Mucosa of descending colon (tissue), 3 donors: ENCODE measurements around the gene CDC42BPA. TPM values are rescaled to one million over a fixed set of nuclear protein-coding genes. Genes with fewer than 3 reads are reported as not detected.
"Not testable (repeated sequence)": the region's sequence is repeated elsewhere in the genome, so short reads cannot be mapped to it uniquely, and the experiment has no call there.

ENCODE experiments used
- ATAC-seq: fragments of 200-7000 bp; cut with Tn5 transposase; one replicate; pipeline ENCODE4 v1.9.1; 2020; ENCODE audit warnings: mild to moderate bottlenecking, moderate library complexity
- DNase-seq, 3 donors: peaks; one replicate each; pipeline ENCODE4 v3.0.0-alpha.2; 2020
- H3K36me3 ChIP-seq: fragments of 200-600 bp; one replicate; pipeline ENCODE4 v1.8.0; 2021; ENCODE audit warnings: low read depth, mild to moderate bottlenecking
- H3K4me1 ChIP-seq: fragments of 200-600 bp; one replicate; pipeline ENCODE4 v1.8.0; 2021; ENCODE audit warnings: low read depth, mild to moderate bottlenecking
- H3K4me3 ChIP-seq: fragments of 200-600 bp; one replicate; pipeline ENCODE4 v1.8.0; 2021; ENCODE audit warnings: mild to moderate bottlenecking
- H3K9me3 ChIP-seq: fragments of 200-600 bp; one replicate; pipeline ENCODE4 v1.8.0; 2021; ENCODE audit warnings: mild to moderate bottlenecking
- intact Hi-C, 2 donors: fragments of 100-400 bp; cut with DNase I in 1 of 2; cut with micrococcal nuclease in 1 of 2; formaldehyde crosslinking; loops; one replicate each; pipeline versions ENCODE4 v1.11.0 to v1.11.1; 2022; cut with DNase I, micrococcal nuclease
- total RNA-seq, 3 donors: library from RNA; stranded (reverse); fragmentation: NEBNext Ultra II Directional in 2 of 3; extraction: Animal tissue kit (Norgen Biotek cat#: 25700) in 2 of 3; gene quantifications; one replicate each; pipeline versions ENCODE4 v1.2.1 to v1.2.4, GENCODE V29; 2021 to 2023
- TF ChIP-seq, protein P1 (sequence below): fragments of 200-600 bp; IDR thresholded peaks from one replicate; pipeline ENCODE4 v1.8.0; 2022; ENCODE audit warnings: antibody characterized with exemption, mild to moderate bottlenecking
- donor health status: DM: no; HTN: no; CAD: no; lungs with moderate emphysema.
- donor health status: DM: no; HTN: no; CAD: no.
- donor health status: DM: no; HTN: yes; CAD: no.

The CDC42BPA gene
- total RNA-seq, 3 donors from 2014 or later, result 32.6 to 70.7 (median 50.2) TPM

DNA sequence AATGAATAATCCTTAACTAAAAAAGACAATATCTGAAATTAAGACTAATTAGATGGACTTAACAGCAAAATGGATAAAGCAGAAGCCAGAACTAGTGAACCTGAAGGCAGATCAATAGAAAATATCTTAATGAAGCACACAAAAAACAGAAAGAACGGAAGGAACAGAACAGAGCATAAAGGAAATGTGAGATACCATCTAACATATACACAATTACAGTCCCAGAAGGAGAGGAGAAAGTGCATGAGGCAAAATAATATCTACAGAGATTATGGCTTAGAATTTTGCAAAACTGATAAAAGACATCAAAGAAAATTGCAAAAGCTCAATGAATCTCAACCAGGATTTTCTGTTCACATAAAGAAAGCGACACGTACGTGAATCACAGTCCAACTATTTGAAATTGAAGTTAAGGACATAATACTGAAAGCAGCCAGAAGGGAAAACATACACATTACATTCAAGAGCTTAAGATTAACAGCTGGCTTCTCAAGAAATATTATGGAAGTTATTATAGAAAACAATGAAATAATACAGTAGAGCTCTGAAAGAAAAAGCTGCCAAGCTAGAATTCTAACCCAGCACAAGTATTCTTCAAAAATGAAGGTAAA is 182.0 kb downstream of the CDC42BPA start:
- Histone ChIP-seq H3K4me1 (no peaks in the 10 kb centered on the region), H3K4me3 (no peak overlapping the region), H3K36me3 (no peaks in the 10 kb centered on the region), H3K9me3 (no peaks in the 10 kb centered on the region)
- ATAC-seq, result no peak
- intact Hi-C loops, result loop anchor here in 1 of 2 donors (10.0 kb wide), 1 partner anchor 308 kb away; no protein-coding TSS in a partner anchor
- no peak for DNase-seq
- TF ChIP-seq, protein P1, sequence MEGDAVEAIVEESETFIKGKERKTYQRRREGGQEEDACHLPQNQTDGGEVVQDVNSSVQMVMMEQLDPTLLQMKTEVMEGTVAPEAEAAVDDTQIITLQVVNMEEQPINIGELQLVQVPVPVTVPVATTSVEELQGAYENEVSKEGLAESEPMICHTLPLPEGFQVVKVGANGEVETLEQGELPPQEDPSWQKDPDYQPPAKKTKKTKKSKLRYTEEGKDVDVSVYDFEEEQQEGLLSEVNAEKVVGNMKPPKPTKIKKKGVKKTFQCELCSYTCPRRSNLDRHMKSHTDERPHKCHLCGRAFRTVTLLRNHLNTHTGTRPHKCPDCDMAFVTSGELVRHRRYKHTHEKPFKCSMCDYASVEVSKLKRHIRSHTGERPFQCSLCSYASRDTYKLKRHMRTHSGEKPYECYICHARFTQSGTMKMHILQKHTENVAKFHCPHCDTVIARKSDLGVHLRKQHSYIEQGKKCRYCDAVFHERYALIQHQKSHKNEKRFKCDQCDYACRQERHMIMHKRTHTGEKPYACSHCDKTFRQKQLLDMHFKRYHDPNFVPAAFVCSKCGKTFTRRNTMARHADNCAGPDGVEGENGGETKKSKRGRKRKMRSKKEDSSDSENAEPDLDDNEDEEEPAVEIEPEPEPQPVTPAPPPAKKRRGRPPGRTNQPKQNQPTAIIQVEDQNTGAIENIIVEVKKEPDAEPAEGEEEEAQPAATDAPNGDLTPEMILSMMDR, result no peak

DNA sequence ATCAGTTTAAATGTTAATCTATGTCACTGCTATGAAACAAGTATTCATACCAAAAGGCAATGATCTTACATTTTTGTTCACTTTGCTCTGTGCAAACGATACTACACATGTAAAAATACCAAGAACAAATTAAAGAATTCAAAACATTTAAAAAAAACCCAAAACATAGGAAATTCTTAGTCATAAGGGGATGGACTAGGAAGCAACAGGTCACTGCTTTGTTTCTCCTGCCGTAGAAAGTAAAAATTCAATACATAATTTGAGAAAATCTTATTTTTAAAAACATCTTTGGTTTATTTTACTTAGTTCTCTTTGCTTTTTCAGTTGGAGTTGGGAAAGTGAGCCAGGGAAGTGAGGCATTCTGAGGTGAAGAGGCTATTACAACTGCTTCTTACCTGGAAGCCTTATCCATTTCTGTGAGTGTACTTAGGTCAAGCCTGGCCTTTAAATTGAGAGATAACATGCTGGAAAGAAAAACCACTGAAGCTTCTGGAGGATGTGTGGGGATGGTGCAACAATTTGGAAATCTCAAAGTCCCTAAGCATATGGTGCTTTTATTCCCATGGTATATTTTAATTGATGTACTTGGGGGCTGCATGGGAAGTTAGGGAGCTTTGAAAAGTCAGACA is 183.5 kb downstream of the CDC42BPA start:
- ATAC-seq, result no peak
- no peaks in the 10 kb centered on the region for H3K36me3 ChIP-seq

DNA sequence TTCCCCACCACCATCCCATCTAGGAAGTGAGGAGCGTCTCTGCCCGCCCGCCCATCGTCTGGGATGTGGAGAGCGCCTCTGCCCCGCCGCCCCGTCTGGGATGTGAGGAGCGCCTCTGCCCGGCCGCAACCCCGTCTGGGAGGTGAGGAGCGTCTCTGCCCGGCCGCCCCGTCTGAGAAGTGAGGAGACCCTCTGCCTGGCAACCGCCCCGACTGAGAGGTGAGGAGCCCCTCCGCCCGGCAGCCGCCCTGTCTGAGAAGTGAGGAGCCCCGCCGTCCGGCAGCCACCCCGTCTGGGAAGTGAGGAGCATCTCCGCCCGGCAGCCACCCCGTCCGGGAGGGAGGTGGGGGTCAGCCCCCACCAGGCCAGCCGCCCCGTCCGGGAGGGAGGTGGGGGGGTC is 185.6 kb downstream of the CDC42BPA start:
- not testable (repeated sequence) for ATAC-seq, H3K4me3 ChIP-seq, H3K4me1 ChIP-seq, H3K9me3 ChIP-seq, H3K36me3 ChIP-seq, DNase-seq
- intact Hi-C loops, result loop anchor here in 1 of 2 donors (10.0 kb wide), 1 partner anchor 312 kb away; no protein-coding TSS in a partner anchor

More for the DNA sequence above, 183.5 kb downstream of the CDC42BPA start:
- H3K9me3 ChIP-seq, result no peaks in the 10 kb centered on the region
- H3K4me1 ChIP-seq, result no peaks in the 10 kb centered on the region
- H3K4me3 ChIP-seq, result no peak overlapping the region
- TF ChIP-seq, protein P1, result no peak
- DNase-seq, result no peak
- intact Hi-C loops, result loop anchor here in 1 of 2 donors (10.0 kb wide), 1 partner anchor 310 kb away; no protein-coding TSS in a partner anchor

DNA sequence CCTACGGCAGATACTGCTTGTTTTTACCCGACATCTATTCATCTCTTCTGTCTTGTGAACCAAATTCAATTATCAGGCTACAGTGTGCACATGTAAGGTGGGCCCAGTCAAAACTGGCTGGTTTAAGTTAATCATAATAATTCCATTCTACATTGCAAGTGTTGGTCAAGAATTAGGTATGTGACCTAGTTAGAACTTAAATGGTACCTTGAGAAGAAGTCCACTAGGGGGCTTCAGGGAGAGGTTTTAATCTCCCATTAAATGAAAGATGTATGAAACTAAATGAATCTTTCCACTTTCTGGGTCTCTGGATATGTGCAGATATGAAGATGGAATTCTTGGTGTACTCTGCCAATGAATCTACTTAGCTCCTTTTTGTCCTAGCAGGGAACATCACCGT is 187.1 kb downstream of the CDC42BPA start:
- no peak for ATAC-seq
- H3K4me1 ChIP-seq, result no peaks in the 10 kb centered on the region
- H3K9me3 ChIP-seq, result no peaks in the 10 kb centered on the region
- H3K36me3 ChIP-seq, result no peaks in the 10 kb centered on the region
- intact Hi-C loops, result loop anchor here in 1 of 2 donors (10.0 kb wide), 1 partner anchor 314 kb away; no protein-coding TSS in a partner anchor
- no peak overlapping the region for H3K4me3 ChIP-seq
- TF ChIP-seq, protein P1, result no peak
- no peak for DNase-seq

DNA sequence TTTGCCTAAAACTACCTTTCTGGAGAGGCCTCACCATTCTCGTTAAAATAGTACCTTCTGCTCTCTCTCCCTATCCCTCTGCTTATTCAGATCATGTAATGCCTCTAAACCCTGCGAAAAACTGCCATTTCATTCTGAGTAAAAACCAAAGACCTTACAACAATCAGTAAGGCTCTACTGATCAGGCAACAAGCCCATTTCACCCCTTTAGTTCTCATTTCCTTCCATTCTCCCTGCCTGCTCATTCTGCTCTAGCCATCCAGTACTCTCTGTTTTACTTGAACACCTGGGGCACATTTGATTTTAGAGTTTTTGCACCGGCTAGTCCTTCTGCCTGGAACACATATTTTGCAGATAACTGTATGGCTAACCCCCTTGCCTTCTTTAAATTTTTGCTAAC is 190.4 kb downstream of the CDC42BPA start:
- TF ChIP-seq, protein P1, result no peak
- no peak overlapping the region for H3K4me3 ChIP-seq
- H3K9me3 ChIP-seq, result no peaks in the 10 kb centered on the region
- intact Hi-C loops, result no loop called here
- no peaks in the 10 kb centered on the region for H3K4me1 ChIP-seq
- ATAC-seq (no peak), DNase-seq (no peak)
- H3K36me3 ChIP-seq, result no peaks in the 10 kb centered on the region

DNA sequence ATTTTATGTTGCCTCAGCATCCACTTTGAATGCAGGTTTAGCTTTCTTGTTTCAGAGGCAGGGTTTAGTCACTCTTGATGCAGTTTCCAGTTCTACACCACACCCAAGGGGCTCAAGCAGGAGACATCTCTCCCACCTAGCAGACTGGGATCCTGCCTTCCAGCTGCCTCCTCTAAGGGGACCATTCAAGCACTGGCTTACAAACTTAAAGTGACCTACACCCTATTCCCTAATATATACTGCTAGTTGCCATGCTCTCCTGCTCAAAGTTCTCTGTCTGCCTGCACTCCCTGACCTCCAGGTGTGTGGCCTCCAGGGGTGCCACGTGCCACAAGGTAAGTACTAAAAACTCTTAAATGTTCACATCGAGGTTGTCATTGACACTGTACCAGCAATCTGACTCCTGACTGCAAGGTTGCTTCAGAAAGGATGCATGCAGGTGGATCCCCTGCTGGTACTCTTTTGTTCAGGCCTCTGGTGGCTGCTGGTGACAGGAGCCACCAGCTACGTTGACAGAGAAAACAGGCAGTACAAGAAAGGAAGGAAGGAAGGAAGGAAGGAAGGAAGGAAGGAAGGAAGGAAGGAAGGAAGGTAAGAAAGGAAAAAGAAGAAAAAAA is 192.3 kb downstream of the CDC42BPA start:
- ATAC-seq (no peak), DNase-seq (no peak)
- H3K4me1 ChIP-seq, result no peaks in the 10 kb centered on the region
- TF ChIP-seq, protein P1, result no peak
- no peaks in the 10 kb centered on the region for H3K36me3 ChIP-seq
- H3K4me3 ChIP-seq, result no peak overlapping the region
- H3K9me3 ChIP-seq, result no peaks in the 10 kb centered on the region
- intact Hi-C loops, result no loop called here
